Measurements from ENCODE around the gene TUBAL3. TPM values are rescaled to one million over a fixed set of nuclear protein-coding genes. Genes with fewer than 3 reads are reported as not detected.

The TUBAL3 gene
- total RNA-seq, 4 donors from 2014 or later = 0.36 to 1.7 TPM; not detected in 2

DNA sequence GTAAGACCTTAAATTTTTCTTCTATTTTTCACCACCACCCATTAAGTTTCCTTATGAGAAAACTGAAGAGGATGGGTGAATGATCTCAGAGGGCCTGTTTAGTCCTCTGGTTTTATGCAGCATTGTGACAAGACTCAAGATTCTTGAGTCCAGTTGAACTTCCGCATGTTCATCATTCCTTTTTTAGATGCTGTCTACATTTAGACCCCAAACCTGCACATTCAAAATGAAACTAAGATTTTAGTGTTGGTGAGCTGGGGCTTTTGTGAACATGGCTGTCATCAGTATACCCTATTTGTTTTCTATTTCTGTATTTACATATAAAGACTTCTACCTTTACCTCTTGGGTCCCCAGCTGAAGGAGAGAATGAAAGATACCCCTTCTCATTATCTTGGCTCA is 38.8 kb upstream of the TUBAL3 start:
- Histone ChIP-seq H3K9me3 (no peaks in the 10 kb centered on the region), H3K36me3 (no peaks in the 10 kb centered on the region), H3K27me3 (no peaks in the 10 kb centered on the region), H3K4me1 (peaks cover 12% of the 10 kb centered on the region), H3K27ac (no peak overlapping the region), H3K4me3 (no peak overlapping the region)
- DNase-seq (ENCODE audit: low spot score in 2 of 2) = no peak
- no peak for TF ChIP-seq POLR2AphosphoS5 (IDR thresholded peaks at IDR 0.05)
- TF ChIP-seq EP300 (IDR thresholded peaks at IDR 0.05) = no peak
- TF ChIP-seq POLR2A (IDR thresholded peaks at IDR 0.05) = no peak
- TF ChIP-seq, protein P1, sequence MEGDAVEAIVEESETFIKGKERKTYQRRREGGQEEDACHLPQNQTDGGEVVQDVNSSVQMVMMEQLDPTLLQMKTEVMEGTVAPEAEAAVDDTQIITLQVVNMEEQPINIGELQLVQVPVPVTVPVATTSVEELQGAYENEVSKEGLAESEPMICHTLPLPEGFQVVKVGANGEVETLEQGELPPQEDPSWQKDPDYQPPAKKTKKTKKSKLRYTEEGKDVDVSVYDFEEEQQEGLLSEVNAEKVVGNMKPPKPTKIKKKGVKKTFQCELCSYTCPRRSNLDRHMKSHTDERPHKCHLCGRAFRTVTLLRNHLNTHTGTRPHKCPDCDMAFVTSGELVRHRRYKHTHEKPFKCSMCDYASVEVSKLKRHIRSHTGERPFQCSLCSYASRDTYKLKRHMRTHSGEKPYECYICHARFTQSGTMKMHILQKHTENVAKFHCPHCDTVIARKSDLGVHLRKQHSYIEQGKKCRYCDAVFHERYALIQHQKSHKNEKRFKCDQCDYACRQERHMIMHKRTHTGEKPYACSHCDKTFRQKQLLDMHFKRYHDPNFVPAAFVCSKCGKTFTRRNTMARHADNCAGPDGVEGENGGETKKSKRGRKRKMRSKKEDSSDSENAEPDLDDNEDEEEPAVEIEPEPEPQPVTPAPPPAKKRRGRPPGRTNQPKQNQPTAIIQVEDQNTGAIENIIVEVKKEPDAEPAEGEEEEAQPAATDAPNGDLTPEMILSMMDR (IDR thresholded peaks at IDR 0.05) = no peak
- 87% methylated on average over 1 of the region's 1 CpG for WGBS

DNA sequence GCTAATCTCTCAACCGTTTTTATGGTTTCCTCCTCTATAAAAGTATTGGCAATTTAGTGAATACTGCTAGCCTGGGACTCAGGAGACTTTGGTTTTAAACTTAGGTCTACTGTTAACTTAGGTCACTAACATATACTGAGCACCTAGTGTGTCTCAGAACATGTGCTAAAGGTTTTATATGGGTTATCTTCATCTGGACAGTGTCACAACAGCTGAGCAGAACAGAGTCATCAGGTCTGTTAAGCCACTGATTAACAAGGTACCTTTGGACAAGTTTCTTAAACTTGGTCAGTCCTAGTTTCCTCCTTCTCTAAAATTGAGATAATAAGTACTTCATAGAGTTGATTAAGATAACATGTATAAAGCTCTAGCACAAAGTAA is 38.4 kb upstream of the TUBAL3 start:
- Histone ChIP-seq H3K36me3 (no peaks in the 10 kb centered on the region), H3K4me3 (no peak overlapping the region)

DNA sequence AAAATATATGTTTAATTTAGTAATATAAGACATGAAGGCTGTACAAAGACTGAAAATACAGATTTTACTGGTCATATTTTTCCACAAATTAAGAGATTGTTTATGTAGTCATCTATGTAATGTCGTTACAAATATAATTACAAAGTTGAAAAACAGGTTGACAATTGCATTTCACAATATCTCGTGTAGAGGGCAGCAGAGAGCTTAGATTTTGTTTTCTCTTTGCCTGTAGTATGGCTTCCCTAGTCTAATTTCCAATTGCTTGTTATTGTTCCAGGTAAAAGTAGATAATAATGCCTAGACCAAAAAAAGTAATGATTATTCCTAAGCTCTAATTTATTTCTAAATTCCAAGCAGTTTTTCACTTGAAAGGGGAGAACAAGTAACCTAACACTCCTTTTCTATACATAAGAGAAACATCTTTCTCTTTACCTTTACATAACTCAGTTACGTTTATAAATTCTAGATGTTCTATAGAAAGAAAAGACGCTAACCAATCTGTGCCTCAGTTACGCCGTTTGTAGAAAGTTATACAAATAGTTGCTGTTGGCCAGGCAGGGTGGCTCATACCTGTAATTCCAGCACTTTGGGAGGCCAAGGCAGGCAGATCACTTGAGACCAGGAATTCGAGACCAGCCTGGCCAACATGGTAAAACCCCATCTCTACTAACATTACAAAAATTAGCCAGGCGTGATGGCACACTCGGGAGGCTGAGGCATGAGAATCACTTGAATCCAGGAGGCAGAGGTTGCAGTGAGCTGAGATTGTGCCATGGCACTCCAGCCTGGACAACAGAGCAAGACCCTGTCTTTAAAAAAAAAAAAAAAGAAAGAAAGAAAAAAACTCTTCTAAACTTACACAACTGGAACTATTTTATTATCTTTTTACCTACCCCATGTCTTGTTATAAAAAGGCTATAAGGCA is 37.7 kb upstream of the TUBAL3 start:
- Histone ChIP-seq H3K27me3 (no peaks in the 10 kb centered on the region), H3K36me3 (no peaks in the 10 kb centered on the region), H3K4me1 (peaks cover 12% of the 10 kb centered on the region), H3K27ac (no peak overlapping the region), H3K9me3 (no peaks in the 10 kb centered on the region), H3K4me3 (no peak overlapping the region)
- 67% methylated on average over 9 of the region's 9 CpGs for WGBS
- DNase-seq (ENCODE audit: low spot score in 2 of 2) = no peak
- TF ChIP-seq, protein P1 (IDR thresholded peaks at IDR 0.05) = peak; percentile 61 to 62
- TF ChIP-seq POLR2A (IDR thresholded peaks at IDR 0.05) (no peak), EP300 (IDR thresholded peaks at IDR 0.05) (no peak), POLR2AphosphoS5 (IDR thresholded peaks at IDR 0.05) (no peak)

More for the DNA sequence above, 38.4 kb upstream of the TUBAL3 start:
- no peak for DNase-seq (ENCODE audit: low spot score in 2 of 2)
- Histone ChIP-seq H3K4me1 (peaks cover 12% of the 10 kb centered on the region), H3K9me3 (no peaks in the 10 kb centered on the region), H3K27ac (no peak overlapping the region), H3K27me3 (no peaks in the 10 kb centered on the region)
- TF ChIP-seq, protein P1 (IDR thresholded peaks at IDR 0.05) = no peak
- TF ChIP-seq POLR2AphosphoS5 (IDR thresholded peaks at IDR 0.05) = no peak
- TF ChIP-seq POLR2A (IDR thresholded peaks at IDR 0.05) = no peak
- no peak for TF ChIP-seq EP300 (IDR thresholded peaks at IDR 0.05)
- 97% methylated on average over 1 of the region's 1 CpG for WGBS

DNA sequence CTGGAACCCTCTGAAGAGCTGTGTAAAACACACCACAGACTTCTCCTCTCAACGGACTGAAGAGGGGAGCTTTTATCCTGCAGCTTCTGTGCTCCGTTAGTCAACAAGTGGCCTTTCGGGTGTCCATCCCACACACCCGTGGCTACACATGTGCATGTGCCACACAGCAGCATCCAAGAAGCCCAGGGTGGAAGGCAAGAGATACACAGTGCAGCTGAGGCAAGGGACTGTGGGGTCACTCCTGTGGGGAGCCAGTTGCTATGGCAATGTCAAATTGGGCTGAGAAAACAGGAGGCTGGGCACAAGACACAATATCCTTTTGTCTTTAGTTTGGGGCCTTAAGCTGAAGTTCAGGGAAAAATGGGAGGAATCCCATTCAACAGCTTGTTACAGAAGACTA is 36.5 kb upstream of the TUBAL3 start:
- peaks cover 9% of the 10 kb centered on the region for H3K4me1 ChIP-seq

DNA sequence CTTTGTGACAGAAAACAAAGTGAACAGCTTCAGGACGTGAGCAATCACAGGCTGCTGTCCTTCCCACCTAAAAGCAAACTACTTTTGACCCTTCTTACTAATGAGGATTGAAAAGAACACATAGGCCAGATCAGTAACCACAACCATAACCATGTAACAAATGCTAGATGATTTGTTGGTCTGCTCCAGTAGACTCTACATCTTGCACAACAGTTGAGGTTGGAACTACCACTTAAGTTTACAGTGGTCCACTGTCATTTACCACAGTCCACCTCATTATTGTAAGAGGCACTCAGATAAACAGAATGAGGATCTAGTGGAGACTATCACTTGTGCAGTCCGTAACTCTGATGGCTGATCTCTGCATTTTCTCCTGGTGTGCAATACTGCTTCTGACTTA is 35.6 kb upstream of the TUBAL3 start:
- DNase-seq (ENCODE audit: low spot score in 2 of 2) = no peak
- Histone ChIP-seq H3K4me3 (no peak overlapping the region), H3K36me3 (no peaks in the 10 kb centered on the region), H3K4me1 (peaks cover under 1% of the 10 kb centered on the region), H3K27me3 (no peaks in the 10 kb centered on the region), H3K9me3 (no peaks in the 10 kb centered on the region), H3K27ac (no peak overlapping the region)
- 89% methylated on average over 2 of the region's 2 CpGs for WGBS
- TF ChIP-seq POLR2A (IDR thresholded peaks at IDR 0.05) (no peak), EP300 (IDR thresholded peaks at IDR 0.05) (no peak), POLR2AphosphoS5 (IDR thresholded peaks at IDR 0.05) (no peak)
- TF ChIP-seq, protein P1 (IDR thresholded peaks at IDR 0.05) = no peak

More for the DNA sequence above, 36.5 kb upstream of the TUBAL3 start:
- Histone ChIP-seq H3K36me3 (no peaks in the 10 kb centered on the region), H3K9me3 (no peaks in the 10 kb centered on the region), H3K27me3 (no peaks in the 10 kb centered on the region), H3K27ac (no peak overlapping the region), H3K4me3 (no peak overlapping the region)
- WGBS = 80% methylated on average over 1 of the region's 4 CpGs
- TF ChIP-seq EP300 (IDR thresholded peaks at IDR 0.05) (no peak), POLR2AphosphoS5 (IDR thresholded peaks at IDR 0.05) (no peak), POLR2A (IDR thresholded peaks at IDR 0.05) (no peak)
- TF ChIP-seq, protein P1 (IDR thresholded peaks at IDR 0.05) = no peak
- DNase-seq (ENCODE audit: low spot score in 2 of 2) = no peak

Measured in suprapubic skin (tissue), 4 donors.